K562 (cell line): Measurements from ENCODE around the gene POLD3. TPM values are rescaled to one million over a fixed set of nuclear protein-coding genes. Genes with fewer than 3 reads are reported as not detected.
A peak's percentile ranks its signal among the peaks of the same experiment; 100 is the strongest.

Source experiments
- ARID1B ChIP-seq: fragments of 450-650 bp; IDR thresholded peaks from 2 replicates; pipeline ENCODE4 v1.6.1; 2016; ENCODE audit warnings: antibody characterized with exemption, mild to moderate bottlenecking, inconsistent platforms
- C11orf30 ChIP-seq: fragments of 450-650 bp; IDR thresholded peaks from 2 replicates; pipeline ENCODE4 v1.6.1; 2016; ENCODE audit warnings: low read depth, mild to moderate bottlenecking
- HOXB6 ChIP-seq: fragments of 250-450 bp; sonication (Bioruptor Pico); IDR thresholded peaks from 2 replicates; pipeline ENCODE4 v1.5.1; 2022; ENCODE audit warnings: mild to moderate bottlenecking, borderline replicate concordance
- KDM1A ChIP-seq, 2 experiments: fragments of 450-650 bp; IDR thresholded peaks; 2 replicates each; pipeline ENCODE4 v1.6.1; 2016; ENCODE audit warnings: mild to moderate bottlenecking in 2 of 2
- MAFF ChIP-seq: IDR thresholded peaks from 2 replicates; pipeline ENCODE4 v1.6.1; 2012; ENCODE audit warnings: low read length, improper control_type of control experiment
- MAFK ChIP-seq: IDR thresholded peaks from 2 replicates; pipeline ENCODE4 v1.6.1; 2011; ENCODE audit warnings: low read length, improper control_type of control experiment
- NONO ChIP-seq, 2 experiments: fragments of 200-400 bp in 1 of 2; fragments of 450-650 bp in 1 of 2; formaldehyde crosslinking in 1 of 2; IDR thresholded peaks; 2 replicates each; pipeline ENCODE4 v1.6.1; 2017; ENCODE audit warnings: low read depth in 2 of 2, mild to moderate bottlenecking in 2 of 2, moderate library complexity in 2 of 2, low read length in 1 of 2
- RAD21 ChIP-seq, 2 experiments: fragments of 250-450 bp in 1 of 2; fragments of 450-650 bp in 1 of 2; sonication (Bioruptor Pico) in 1 of 2; formaldehyde crosslinking in 1 of 2; IDR thresholded peaks in 1 of 2; conservative IDR thresholded peaks in 1 of 2; 2 replicates each; pipeline versions ENCODE4 v1.4.0 to v1.8.0; 2020 to 2022; ENCODE audit warnings: mild to moderate bottlenecking in 2 of 2, moderate library complexity in 1 of 2
- SP1 ChIP-seq: sonication (generic); formaldehyde crosslinking; IDR thresholded peaks from 2 replicates; pipeline ENCODE4 v1.8.1; 2022; ENCODE audit warnings: mild to moderate bottlenecking, missing genetic modification reagents
- TAL1 ChIP-seq: fragments of 450-650 bp; IDR thresholded peaks from 2 replicates; pipeline ENCODE4 v1.6.1; 2016; ENCODE audit warnings: mild to moderate bottlenecking
- XRCC4 ChIP-seq: IDR thresholded peaks from one replicate; pipeline ENCODE4 v1.6.1; 2011; ENCODE audit not compliant: insufficient read depth, insufficient read length; ENCODE audit errors: extremely low read depth
- ZNF184 ChIP-seq: sonication (generic); formaldehyde crosslinking; IDR thresholded peaks from 2 replicates; pipeline ENCODE4 v1.5.0; 2020; ENCODE audit warnings: missing genetic modification reagents
- ZNF436 ChIP-seq: fragments of 250-450, 450-650 bp; sonication (Bioruptor Pico); formaldehyde crosslinking; IDR thresholded peaks from 2 replicates; pipeline ENCODE4 v1.7.0; 2020; ENCODE audit warnings: mild to moderate bottlenecking
- polyA plus RNA-seq, 8 experiments: library from polyadenylated mRNA; depleted of rRNA in 4 of 8; stranded (reverse) in 5 of 8; unstranded in 3 of 8; fragments of >200 nt; fragmentation: Nextera tagmentation in 2 of 8; fragmentation: Illumina TruSeq in 1 of 8; extraction: Ambion mirVana in 2 of 8; extraction: Trizol in 1 of 8; gene quantifications; 2 replicates each; pipeline versions ENCODE4 v1.2.1 to v1.2.3, GENCODE V29; 2011 to 2014; ENCODE audit warnings: inconsistent platforms in 1 of 8, missing spikeins in 1 of 8
- total RNA-seq, 7 experiments: library from RNA; depleted of rRNA in 6 of 7; stranded (reverse); fragments of >200 nt in 6 of 7; fragmentation: Illumina TruSeq in 2 of 7; extraction: Trizol in 2 of 7; gene quantifications; 2 replicates each; pipeline versions ENCODE4 v1.2.1 to v1.2.3, GENCODE V29; 2011 to 2021; ENCODE audit warnings: low replicate concordance in 1 of 7
- TF ChIP-seq, protein P1 (sequence below), 2 experiments: IDR thresholded peaks; 2 replicates each; pipeline ENCODE4 v1.6.1; 2012; ENCODE audit warnings: improper control_type of control experiment in 2 of 2, low read depth in 2 of 2, low read length in 2 of 2, borderline replicate concordance in 1 of 2
- TF ChIP-seq, protein P2 (sequence below), 2 experiments: fragments of 250-450 bp in 1 of 2; fragments of 450-650 bp in 1 of 2; sonication (Bioruptor Pico) in 1 of 2; IDR thresholded peaks; 2 replicates each; pipeline versions ENCODE4 v1.6.1 to v1.8.0; 2016 to 2021; ENCODE audit warnings: mild to moderate bottlenecking in 2 of 2, moderate library complexity in 2 of 2, missing compliant biosample characterization in 1 of 2, missing genetic modification characterization in 1 of 2
- TF ChIP-seq, protein P3 (sequence below): fragments of 200-800 bp; sonication (Bioruptor generic); IDR thresholded peaks from 2 replicates; pipeline ENCODE4 v1.6.1; 2016; ENCODE audit warnings: missing genetic modification characterization, missing compliant biosample characterization
- TF ChIP-seq, protein P4 (sequence below): fragments of 450-650 bp; formaldehyde crosslinking; IDR thresholded peaks from 2 replicates; pipeline ENCODE4 v1.4.0; 2020; ENCODE audit warnings: mild to moderate bottlenecking, moderate library complexity

The POLD3 gene
- total and polyA plus RNA-seq, 9 of the 15 experiments (the other 6 are each of a cell fraction or from before 2014, with no cell fraction given): 10.6 to 40.1 (median 24.6) TPM

DNA sequence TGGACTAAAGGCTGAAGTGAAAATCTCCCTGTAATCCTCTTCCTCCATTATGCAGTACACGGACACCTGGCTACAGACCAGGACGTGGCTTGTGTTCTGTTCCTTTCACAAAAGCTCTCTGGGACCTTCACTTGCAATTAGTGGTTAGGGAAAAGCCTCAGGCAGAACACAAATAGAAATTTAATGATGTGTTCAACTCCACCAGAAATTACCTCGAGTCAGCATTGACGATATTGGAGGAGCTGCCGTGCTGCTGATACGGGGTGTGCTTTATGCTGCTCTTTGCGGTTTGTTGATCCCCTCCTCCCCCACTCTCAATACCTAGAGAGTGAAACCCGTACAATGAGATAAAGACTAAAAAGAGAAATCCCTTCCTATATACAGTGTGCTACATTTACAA lies 48.9 kb downstream of the POLD3 start (continued):
- TF ChIP-seq, protein P1, sequence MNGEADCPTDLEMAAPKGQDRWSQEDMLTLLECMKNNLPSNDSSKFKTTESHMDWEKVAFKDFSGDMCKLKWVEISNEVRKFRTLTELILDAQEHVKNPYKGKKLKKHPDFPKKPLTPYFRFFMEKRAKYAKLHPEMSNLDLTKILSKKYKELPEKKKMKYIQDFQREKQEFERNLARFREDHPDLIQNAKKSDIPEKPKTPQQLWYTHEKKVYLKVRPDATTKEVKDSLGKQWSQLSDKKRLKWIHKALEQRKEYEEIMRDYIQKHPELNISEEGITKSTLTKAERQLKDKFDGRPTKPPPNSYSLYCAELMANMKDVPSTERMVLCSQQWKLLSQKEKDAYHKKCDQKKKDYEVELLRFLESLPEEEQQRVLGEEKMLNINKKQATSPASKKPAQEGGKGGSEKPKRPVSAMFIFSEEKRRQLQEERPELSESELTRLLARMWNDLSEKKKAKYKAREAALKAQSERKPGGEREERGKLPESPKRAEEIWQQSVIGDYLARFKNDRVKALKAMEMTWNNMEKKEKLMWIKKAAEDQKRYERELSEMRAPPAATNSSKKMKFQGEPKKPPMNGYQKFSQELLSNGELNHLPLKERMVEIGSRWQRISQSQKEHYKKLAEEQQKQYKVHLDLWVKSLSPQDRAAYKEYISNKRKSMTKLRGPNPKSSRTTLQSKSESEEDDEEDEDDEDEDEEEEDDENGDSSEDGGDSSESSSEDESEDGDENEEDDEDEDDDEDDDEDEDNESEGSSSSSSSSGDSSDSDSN (IDR thresholded peaks at IDR 0.05; ENCODE audit: borderline replicate concordance in 1 of 2, low read depth in 2 of 2, low read length in 2 of 2): 0 out of 4 replicates have a peak, but pooled peaks of 1 of the 2 experiments have one; percentile 16
- TF ChIP-seq HOXB6 (CRISPR knock-in tag) (no peak), RAD21 (CRISPR knock-in tag; conservative IDR thresholded peaks at IDR 0.05 in 1 of 2, IDR thresholded peaks at IDR 0.05 in 1 of 2) (no peak), MAFK (peak; percentile 64), KDM1A (IDR thresholded peaks at IDR 0.05) (peak; percentile 80 to 82), XRCC4 (no peak), NONO (IDR thresholded peaks at IDR 0.05; ENCODE audit: low read depth in 2 of 2, low read length in 1 of 2) (no peak), C11orf30 (peak; percentile 79), ZNF436 (CRISPR knock-in tag) (no peak), ARID1B (peak; percentile 84), TAL1 (peak; percentile 72), MAFF (peak; percentile 39; the same call in 1 of the 2 replicates), ZNF184 (CRISPR knock-in tag) (no peak), SP1 (CRISPR knock-in tag) (no peak)
- TF ChIP-seq, protein P2, sequence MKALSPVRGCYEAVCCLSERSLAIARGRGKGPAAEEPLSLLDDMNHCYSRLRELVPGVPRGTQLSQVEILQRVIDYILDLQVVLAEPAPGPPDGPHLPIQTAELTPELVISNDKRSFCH (CRISPR knock-in tag; IDR thresholded peaks at IDR 0.05): no peak
- TF ChIP-seq, protein P2 (tag; IDR thresholded peaks at IDR 0.05): 0 out of 2 replicates have a peak, but pooled peaks have one; percentile 70
- TF ChIP-seq, protein P3, sequence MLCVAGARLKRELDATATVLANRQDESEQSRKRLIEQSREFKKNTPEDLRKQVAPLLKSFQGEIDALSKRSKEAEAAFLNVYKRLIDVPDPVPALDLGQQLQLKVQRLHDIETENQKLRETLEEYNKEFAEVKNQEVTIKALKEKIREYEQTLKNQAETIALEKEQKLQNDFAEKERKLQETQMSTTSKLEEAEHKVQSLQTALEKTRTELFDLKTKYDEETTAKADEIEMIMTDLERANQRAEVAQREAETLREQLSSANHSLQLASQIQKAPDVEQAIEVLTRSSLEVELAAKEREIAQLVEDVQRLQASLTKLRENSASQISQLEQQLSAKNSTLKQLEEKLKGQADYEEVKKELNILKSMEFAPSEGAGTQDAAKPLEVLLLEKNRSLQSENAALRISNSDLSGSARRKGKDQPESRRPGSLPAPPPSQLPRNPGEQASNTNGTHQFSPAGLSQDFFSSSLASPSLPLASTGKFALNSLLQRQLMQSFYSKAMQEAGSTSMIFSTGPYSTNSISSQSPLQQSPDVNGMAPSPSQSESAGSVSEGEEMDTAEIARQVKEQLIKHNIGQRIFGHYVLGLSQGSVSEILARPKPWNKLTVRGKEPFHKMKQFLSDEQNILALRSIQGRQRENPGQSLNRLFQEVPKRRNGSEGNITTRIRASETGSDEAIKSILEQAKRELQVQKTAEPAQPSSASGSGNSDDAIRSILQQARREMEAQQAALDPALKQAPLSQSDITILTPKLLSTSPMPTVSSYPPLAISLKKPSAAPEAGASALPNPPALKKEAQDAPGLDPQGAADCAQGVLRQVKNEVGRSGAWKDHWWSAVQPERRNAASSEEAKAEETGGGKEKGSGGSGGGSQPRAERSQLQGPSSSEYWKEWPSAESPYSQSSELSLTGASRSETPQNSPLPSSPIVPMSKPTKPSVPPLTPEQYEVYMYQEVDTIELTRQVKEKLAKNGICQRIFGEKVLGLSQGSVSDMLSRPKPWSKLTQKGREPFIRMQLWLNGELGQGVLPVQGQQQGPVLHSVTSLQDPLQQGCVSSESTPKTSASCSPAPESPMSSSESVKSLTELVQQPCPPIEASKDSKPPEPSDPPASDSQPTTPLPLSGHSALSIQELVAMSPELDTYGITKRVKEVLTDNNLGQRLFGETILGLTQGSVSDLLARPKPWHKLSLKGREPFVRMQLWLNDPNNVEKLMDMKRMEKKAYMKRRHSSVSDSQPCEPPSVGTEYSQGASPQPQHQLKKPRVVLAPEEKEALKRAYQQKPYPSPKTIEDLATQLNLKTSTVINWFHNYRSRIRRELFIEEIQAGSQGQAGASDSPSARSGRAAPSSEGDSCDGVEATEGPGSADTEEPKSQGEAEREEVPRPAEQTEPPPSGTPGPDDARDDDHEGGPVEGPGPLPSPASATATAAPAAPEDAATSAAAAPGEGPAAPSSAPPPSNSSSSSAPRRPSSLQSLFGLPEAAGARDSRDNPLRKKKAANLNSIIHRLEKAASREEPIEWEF (CRISPR knock-in tag): peak; percentile 94
- TF ChIP-seq, protein P4, sequence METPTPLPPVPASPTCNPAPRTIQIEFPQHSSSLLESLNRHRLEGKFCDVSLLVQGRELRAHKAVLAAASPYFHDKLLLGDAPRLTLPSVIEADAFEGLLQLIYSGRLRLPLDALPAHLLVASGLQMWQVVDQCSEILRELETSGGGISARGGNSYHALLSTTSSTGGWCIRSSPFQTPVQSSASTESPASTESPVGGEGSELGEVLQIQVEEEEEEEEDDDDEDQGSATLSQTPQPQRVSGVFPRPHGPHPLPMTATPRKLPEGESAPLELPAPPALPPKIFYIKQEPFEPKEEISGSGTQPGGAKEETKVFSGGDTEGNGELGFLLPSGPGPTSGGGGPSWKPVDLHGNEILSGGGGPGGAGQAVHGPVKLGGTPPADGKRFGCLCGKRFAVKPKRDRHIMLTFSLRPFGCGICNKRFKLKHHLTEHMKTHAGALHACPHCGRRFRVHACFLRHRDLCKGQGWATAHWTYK (CRISPR knock-in tag): no peak
